Measurements from ENCODE around the gene SPATA24. TPM values are rescaled to one million over a fixed set of nuclear protein-coding genes. Genes with fewer than 3 reads are reported as not detected.
"Not testable (repeated sequence)": the region's sequence is repeated elsewhere in the genome, so short reads cannot be mapped to it uniquely, and the experiment has no call there.

SPATA24 gene
- total RNA-seq, 2 donors from 2014 or later: 9.5 to 29.7 TPM

- Histone ChIP-seq H3K9me3 (no peaks in the 10 kb centered on the region), H3K27ac (no peak overlapping the region), H3K4me1 (peaks cover 0 to 28% of the 10 kb centered on the region in 2 donors), H3K36me3 (no peaks in the 10 kb centered on the region), H3K4me3 (no peak overlapping the region), H3K27me3 (no peaks in the 10 kb centered on the region)
- no peak for DNase-seq (ENCODE audit: low spot score)
- no peak for TF ChIP-seq CTCF (IDR thresholded peaks at IDR 0.05)
Measured at GRCh38 chr5:139410993-139411828, 7.3 kb upstream of the SPATA24 start.

- no peak for DNase-seq (ENCODE audit: low spot score)
- peaks cover 0 to 20% of the 10 kb centered on the region in 2 donors for H3K4me1 ChIP-seq
Measured at GRCh38 chr5:139410121-139410992, 6.5 kb upstream of the SPATA24 start.

GRCh38 chr5:139409116-139409515, 5.2 kb upstream of the SPATA24 start:
- not testable (repeated sequence) for H3K27me3 ChIP-seq; H3K4me3 ChIP-seq; H3K36me3 ChIP-seq; DNase-seq (ENCODE audit: low spot score); H3K27ac ChIP-seq; H3K9me3 ChIP-seq
- peaks cover 2 to 14% of the 10 kb centered on the region in 2 donors for H3K4me1 ChIP-seq

More at GRCh38 chr5:139410121-139410992, 6.5 kb upstream of the SPATA24 start:
- Histone ChIP-seq H3K36me3 (no peaks in the 10 kb centered on the region), H3K4me3 (no peak overlapping the region), H3K9me3 (no peaks in the 10 kb centered on the region), H3K27me3 (no peaks in the 10 kb centered on the region), H3K27ac (no peak overlapping the region)
- no peak for TF ChIP-seq CTCF (IDR thresholded peaks at IDR 0.05)

GRCh38 chr5:139408191-139408590, 4.3 kb upstream of the SPATA24 start:
- Histone ChIP-seq H3K27me3 (no peaks in the 10 kb centered on the region), H3K4me1 (peaks cover 4 to 12% of the 10 kb centered on the region in 2 donors), H3K36me3 (no peaks in the 10 kb centered on the region), H3K4me3 (no peak overlapping the region), H3K27ac (no peak overlapping the region), H3K9me3 (no peaks in the 10 kb centered on the region)
- no peak for DNase-seq (ENCODE audit: low spot score)
- TF ChIP-seq CTCF (IDR thresholded peaks at IDR 0.05): no peak

GRCh38 chr5:139407517-139407916, 3.6 kb upstream of the SPATA24 start:
- H3K27ac ChIP-seq: no peak overlapping the region
- no peaks in the 10 kb centered on the region for H3K27me3 ChIP-seq
- no peaks in the 10 kb centered on the region for H3K36me3 ChIP-seq
- no peak for TF ChIP-seq CTCF (IDR thresholded peaks at IDR 0.05)
- H3K9me3 ChIP-seq: no peaks in the 10 kb centered on the region
- no peak overlapping the region for H3K4me3 ChIP-seq
- H3K4me1 ChIP-seq: peaks cover 4 to 19% of the 10 kb centered on the region in 2 donors
- no peak for DNase-seq (ENCODE audit: low spot score)

GRCh38 chr5:139406963-139407362, 3.1 kb upstream of the SPATA24 start:
- no peaks in the 10 kb centered on the region for H3K36me3 ChIP-seq
- no peak overlapping the region for H3K4me3 ChIP-seq
- DNase-seq (ENCODE audit: low spot score): no peak
- no peak overlapping the region for H3K27ac ChIP-seq
- no peak for TF ChIP-seq CTCF (IDR thresholded peaks at IDR 0.05)
- peaks cover 4 to 21% of the 10 kb centered on the region in 2 donors for H3K4me1 ChIP-seq
- H3K9me3 ChIP-seq: no peaks in the 10 kb centered on the region
- no peaks in the 10 kb centered on the region for H3K27me3 ChIP-seq

All from right atrium auricular region (tissue), 2 donors.